NB4 (cell line): ENCODE measurements around the gene ARHGEF4.

Experiments used
- MYC ChIP-seq: IDR thresholded peaks from 2 replicates; pipeline ENCODE4 v1.6.1; 2011; ENCODE audit warnings: low read depth, low read length
- POLR2A ChIP-seq: IDR thresholded peaks from 2 replicates; pipeline ENCODE4 v1.6.1; 2011; ENCODE audit warnings: mild to moderate bottlenecking; ENCODE audit not compliant: insufficient read length; ENCODE audit errors: extremely low read depth
- TF ChIP-seq, protein P1 (sequence below): IDR thresholded peaks from one replicate; pipeline ENCODE4 v1.5.1; 2012; ENCODE audit warnings: low read depth, low read length
- TF ChIP-seq, protein P2 (sequence below): IDR thresholded peaks from 2 replicates; pipeline ENCODE4 v1.6.1; 2011; ENCODE audit warnings: low read depth, low read length

DNA sequence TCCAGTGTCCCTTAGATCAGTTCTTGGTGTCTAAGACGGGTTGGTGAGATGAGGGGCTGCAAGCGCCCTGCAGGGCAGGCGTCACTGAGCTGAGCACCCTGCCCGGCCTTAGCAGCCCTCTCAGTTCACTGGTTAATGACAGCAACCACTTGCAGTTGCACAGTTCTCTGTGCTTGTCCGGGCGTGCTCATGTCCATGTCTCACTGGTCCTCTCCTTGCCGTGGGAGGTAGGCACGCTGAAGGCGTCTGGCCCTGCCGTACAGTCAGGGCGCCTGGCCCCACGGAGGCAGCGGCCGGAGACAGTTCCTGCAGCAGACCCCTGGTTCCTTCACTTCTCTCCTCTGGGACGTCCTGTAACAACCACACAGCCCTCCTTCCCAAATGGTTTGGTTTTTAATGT, 75.3 kb downstream of the ARHGEF4 start:
- TF ChIP-seq, protein P1, sequence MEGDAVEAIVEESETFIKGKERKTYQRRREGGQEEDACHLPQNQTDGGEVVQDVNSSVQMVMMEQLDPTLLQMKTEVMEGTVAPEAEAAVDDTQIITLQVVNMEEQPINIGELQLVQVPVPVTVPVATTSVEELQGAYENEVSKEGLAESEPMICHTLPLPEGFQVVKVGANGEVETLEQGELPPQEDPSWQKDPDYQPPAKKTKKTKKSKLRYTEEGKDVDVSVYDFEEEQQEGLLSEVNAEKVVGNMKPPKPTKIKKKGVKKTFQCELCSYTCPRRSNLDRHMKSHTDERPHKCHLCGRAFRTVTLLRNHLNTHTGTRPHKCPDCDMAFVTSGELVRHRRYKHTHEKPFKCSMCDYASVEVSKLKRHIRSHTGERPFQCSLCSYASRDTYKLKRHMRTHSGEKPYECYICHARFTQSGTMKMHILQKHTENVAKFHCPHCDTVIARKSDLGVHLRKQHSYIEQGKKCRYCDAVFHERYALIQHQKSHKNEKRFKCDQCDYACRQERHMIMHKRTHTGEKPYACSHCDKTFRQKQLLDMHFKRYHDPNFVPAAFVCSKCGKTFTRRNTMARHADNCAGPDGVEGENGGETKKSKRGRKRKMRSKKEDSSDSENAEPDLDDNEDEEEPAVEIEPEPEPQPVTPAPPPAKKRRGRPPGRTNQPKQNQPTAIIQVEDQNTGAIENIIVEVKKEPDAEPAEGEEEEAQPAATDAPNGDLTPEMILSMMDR, result no peak
- TF ChIP-seq POLR2A (no peak), MYC (no peak)
- TF ChIP-seq, protein P2, sequence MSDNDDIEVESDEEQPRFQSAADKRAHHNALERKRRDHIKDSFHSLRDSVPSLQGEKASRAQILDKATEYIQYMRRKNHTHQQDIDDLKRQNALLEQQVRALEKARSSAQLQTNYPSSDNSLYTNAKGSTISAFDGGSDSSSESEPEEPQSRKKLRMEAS, result no peak
